Omental fat pad (tissue), 4 donors: ENCODE measurements around the gene DUS2. TPM values are rescaled to one million over a fixed set of nuclear protein-coding genes. Genes with fewer than 3 reads are reported as not detected.

Experiments
- ATAC-seq: fragments of 150-250 bp; one replicate; pipeline ENCODE4 v1.9.1; 2016; ENCODE audit warnings: mild to moderate bottlenecking, moderate library complexity; ENCODE audit not compliant: low FRiP score
- DNase-seq: peaks from one replicate; pipeline ENCODE4 v3.0.0-alpha.2; 2019; ENCODE audit warnings: low spot score
- CTCF ChIP-seq, 3 donors: fragments of 450-650 bp; IDR thresholded peaks; one replicate each; pipeline ENCODE4 v1.5.1; 2016 to 2017; ENCODE audit warnings: antibody characterized with exemption in 3 of 3, mild to moderate bottlenecking in 3 of 3, moderate library complexity in 2 of 3
- total RNA-seq, 4 donors: library from RNA; depleted of rRNA; stranded (reverse); fragments of >200 nt; gene quantifications; one replicate each; pipeline ENCODE4 v1.1.0, GENCODE V29; 2016

Gene DUS2
- total RNA-seq, 4 donors from 2014 or later, result 6.7 to 17.9 (median 10.2) TPM

DNA sequence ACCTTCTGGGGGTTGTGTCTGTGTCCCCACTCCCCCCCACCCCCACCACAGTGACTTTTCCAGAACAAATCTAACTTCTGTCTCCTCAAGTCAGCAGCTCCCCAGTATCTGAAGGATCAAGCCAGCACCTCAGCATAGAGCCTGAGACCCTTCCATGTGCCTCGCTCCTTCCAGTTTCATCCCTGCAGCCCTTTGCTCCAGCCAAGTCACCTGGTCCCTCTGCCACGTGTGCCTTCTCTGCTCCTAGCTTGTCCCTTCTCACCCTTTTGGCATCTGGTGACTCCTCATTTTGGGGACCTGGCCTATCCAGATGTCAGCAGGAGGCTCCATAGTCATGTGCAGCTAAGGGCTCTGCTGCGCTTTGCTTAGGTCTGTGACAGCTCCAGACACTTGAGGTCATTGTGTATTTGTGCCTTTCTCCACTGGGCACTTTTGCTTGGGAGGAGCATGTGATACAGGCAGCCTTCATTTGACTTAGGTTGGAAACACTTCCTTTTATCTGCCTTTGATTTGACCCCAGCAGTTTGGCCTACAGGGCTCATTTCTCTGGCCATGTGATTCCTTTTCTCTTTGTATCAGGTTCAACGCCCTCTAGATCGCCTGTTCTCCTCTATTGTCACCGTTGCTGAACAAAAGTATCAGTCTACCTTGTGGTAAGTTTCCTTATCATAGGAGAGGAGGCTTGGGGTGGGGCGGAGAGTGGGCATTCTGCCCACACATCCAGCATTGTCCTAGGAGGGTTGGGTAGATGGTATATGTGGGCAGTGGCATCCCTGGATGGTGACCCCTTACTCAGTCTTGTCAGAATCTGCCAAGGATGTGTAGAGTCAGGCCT, 55.0 kb downstream of the DUS2 start:
- ATAC-seq, result no peak
- no peak for DNase-seq
- TF ChIP-seq CTCF (IDR thresholded peaks at IDR 0.05), result no peak

DNA sequence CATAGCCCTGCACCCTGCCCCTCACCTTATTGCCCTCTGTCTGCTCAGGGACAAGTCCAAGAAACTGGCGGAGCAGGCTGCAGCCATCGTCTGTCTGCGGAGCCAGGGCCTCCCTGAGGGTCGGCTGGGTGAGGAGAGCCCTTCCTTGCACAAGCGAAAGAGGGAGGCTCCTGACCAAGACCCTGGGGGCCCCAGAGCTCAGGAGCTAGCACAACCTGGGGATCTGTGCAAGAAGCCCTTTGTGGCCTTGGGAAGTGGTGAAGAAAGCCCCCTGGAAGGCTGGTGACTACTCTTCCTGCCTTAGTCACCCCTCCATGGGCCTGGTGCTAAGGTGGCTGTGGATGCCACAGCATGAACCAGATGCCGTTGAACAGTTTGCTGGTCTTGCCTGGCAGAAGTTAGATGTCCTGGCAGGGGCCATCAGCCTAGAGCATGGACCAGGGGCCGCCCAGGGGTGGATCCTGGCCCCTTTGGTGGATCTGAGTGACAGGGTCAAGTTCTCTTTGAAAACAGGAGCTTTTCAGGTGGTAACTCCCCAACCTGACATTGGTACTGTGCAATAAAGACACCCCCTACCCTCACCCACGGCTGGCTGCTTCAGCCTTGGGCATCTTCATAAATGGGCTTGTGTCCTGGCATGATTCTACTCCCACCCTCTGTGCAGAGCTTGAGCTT, 55.8 kb downstream of the DUS2 start:
- DNase-seq, result no peak
- ATAC-seq, result no peak
- no peak for TF ChIP-seq CTCF (IDR thresholded peaks at IDR 0.05)

DNA sequence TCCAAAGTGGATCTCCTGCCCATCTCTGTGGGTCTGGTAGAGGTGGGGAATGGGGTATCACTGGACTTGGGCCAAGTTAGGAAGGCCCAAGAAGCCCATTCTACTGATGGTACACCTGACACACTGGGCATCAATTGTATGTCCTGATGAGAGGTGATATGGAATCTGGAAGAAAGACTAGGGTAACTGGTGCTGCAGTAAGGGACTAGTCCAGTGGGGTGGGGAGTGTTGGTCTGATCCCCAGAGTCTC, 56.2 kb downstream of the DUS2 start:
- DNase-seq (no peak), ATAC-seq (peak; percentile 5)
- no peak for TF ChIP-seq CTCF (IDR thresholded peaks at IDR 0.05)

DNA sequence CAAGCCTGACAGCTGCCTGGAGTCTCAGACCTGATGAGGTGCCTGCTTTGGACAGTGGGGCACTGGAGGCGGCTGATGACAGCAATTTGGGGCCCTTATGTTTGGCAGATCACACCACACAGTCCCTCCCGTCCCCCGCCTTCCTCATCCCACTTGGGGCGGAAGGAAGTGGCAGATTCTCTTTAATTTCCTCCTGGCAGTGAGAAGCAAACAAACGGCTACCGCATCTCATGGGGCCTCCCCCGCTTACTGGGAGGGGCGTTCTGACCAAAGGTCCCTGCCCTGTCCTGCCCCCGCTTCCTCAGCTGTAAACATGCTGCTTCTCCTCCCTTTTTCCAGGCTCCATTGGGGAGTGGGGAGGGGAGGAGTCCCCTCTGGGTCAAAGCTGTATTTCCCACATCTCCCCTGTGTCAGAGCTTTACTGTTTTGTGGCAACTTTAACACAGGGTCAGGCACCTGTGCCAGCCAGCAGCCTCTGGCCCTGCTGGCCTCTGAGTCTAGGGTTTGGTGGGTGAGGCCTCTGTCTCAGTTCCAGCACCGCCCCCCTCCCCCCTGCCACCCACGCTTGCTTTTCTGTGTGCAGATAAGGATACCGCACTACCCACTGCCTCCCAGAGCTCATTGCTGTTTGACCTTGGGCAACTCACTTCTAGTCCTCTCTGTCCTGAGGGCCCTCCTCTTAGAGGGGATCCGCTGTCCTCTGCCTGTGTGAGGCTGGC, 56.7 kb downstream of the DUS2 start:
- DNase-seq (no peak), ATAC-seq (peak; percentile 49)
- no peak for TF ChIP-seq CTCF (IDR thresholded peaks at IDR 0.05)

DNA sequence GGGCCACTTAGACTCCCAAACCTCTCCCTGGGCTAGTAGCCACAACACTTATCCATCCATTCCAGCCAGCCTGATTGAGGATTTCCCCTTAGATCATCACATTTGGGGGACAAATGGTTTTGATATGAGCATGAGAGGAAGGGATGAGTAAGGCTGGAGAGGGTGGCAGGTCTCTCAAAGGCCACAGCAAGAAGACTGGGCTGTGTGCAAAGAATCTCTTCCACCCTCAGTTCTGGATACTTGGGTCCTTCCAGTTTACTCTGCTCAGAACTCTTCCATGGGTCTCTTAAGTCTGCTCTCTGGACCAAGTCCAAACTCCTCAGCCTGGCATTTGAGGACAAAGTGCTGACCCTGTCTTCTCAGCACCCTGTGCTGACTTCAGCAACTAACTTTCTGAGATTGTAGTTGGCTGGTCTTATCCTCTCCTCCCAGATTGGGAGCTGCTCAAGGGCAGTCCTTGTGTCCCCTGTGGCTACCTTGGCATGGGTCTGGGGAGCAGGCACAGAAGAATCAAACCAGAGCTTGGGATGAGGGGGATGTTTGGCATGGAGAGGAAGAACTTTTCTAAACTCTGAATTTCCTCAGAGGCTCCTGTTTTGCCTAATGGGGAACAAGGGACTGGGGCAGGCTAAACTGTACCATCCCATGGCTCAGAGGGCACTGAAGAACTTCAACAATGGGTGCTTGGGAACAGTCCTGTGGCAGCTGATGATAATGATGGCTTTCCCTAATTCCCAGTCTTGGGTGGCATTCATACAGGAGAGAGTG, 59.0 kb downstream of the DUS2 start:
- no peak for ATAC-seq
- TF ChIP-seq CTCF (IDR thresholded peaks at IDR 0.05), result no peak
- no peak for DNase-seq

- DNase-seq (no peak), ATAC-seq (no peak)
- no peak for TF ChIP-seq CTCF (IDR thresholded peaks at IDR 0.05)
These were observed 59.6 kb downstream of the DUS2 start for GRCh38 chr16:68082629-68083238.
